ENCODE results near the gene STOM.

Gene STOM

DNA sequence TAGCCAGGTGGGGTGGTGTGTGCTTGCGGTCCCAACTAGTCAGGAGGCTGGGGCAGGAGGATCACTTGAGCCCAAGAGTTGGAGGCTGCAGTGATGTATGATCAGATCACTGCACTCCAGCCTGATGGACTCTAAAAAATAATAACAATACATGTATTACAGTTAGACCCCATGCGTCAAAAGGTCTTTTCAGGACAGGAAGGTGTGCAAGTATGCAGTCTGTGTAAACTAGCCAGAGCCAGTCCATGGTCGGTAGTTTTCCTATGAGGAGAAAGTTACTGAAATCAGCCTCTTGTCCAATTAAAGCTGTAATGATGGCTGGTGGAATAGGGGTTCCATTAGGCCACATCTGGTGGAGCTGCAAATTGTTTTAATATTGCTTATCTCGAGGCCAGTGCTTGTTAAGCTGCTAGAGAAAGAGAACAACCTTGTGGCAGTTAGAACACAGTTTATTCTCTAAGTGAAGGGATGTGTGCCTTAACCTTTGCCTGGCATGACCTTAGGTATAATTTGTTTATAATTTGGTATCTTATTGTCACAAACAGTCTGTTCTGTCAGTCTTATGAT lies 1.5 kb upstream of the STOM start:
- DNase-seq (ENCODE audit: low spot score), result no peak

DNA sequence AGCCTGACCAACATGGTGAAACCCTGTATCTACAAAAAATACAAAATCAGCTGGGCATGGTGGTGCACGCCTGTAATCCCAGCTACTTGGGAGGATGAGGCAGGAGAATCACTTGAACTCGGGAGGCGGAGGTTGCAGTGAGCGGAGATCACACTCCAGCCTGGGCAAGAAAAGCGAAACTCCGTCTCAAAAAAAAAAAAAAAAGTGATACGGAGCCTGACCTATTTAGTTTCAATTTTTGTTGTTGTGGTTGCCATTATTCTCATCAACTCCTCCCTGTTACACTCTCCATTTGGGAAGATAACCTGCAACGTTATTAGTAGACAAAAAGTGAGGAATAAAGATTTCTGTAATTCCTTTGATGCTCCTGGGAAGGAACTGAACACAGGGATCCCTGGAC lies 1.3 kb downstream of the STOM start:
- DNase-seq (ENCODE audit: low spot score), result no peak

DNA sequence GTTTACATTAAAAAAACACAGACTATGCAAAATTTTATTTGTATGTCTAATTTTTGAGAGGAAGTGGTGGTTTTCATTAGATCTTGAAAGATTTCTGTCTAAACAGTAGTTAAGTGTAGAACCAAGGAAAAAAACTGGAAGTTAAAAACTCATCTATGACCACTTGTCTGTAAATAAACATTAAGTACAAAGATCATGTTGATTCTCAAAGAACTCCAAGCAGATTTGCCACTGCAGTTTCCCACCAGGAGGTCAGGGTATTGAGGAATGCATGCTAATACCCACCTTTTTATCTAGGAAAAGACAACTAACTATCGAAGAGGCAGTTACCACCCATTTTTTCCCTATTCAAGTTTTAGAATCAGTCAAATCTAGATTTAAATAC lies 1.9 kb downstream of the STOM start:
- DNase-seq (ENCODE audit: low spot score), result no peak

DNA sequence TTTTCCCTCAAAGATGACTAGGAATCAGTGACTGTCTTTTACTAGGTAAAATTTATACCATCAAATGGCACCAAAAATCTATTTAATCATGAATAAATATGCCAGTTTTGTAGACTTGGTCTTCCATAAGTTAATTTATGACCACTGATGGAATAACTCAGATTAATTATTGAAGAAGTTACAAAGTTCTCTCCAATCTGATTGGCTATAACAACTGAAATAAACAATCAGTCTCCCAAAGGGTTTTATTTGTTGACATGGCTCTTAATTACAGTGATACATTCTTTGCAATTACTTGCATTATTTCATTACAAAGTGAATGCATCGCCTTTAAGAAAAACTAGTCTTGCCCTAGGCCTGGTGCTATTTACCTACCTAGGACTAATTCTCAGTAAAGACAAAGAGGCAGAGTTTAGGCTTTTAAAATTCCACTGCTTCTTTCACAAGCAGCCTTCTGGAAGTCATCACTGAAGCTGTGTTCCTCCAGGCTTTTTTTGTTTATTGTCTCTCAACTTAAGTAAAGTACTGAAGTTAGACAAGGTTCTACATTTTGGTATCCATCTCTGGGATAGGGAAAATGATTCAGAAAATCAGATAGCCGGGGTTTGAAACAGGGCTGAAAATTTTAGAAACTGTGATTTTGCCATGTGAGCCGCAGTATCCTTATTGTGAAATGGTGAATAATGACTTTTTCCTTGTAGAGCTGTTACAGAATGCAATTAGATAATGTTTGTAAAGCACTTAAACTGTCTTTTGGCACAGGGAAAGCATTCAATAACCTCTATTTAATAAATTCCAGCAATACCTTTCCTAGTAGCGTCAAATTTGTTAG lies 2.5 kb downstream of the STOM start:
- DNase-seq (ENCODE audit: low spot score), result no peak

DNA sequence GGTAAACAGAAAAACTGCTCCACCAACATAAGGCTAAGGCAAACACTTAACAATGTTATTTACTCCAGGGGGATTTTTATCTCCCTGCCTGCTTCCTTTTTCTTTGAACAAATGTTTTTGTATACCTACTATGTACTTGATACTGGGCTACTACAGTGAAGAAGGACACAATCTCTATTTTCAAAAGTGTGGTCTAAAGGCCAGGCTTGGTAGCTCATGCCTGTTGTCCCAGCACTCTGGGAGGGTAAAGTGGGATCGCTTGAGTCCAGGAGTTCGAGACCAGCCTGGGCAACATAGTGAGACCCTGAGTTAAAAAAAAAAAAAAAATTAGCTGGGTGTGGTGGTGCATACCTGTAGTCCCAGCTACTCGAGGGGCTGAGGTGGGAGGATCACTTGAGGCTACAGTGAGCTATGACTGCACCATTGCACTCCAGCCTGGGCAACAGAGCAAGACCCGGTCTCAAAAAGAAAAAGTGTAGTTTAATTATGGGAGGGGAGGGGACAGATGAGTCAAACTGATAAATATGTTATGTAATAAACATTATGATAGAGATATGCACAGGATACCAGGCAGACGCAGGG lies 3.3 kb downstream of the STOM start:
- DNase-seq (ENCODE audit: low spot score), result no peak

DNA sequence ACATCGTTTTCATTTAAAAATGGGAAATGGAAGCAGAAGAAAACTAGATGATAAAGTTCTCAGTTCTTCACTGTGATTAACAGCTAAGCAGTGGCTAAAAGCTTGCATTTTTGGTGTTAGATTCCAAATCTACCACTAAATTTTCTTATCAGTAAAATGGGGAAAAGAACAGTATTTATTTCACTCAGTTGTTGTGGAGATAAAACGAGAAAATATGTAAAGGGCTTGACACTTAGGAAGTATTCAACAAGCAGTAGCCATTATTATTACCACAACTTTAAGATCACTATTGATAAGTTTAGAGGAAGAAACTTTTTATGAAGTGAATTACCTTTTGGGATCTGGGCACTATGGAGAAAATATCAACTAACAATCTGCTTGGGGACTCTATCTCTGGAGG lies 4.5 kb downstream of the STOM start:
- DNase-seq (ENCODE audit: low spot score), result no peak

DNA sequence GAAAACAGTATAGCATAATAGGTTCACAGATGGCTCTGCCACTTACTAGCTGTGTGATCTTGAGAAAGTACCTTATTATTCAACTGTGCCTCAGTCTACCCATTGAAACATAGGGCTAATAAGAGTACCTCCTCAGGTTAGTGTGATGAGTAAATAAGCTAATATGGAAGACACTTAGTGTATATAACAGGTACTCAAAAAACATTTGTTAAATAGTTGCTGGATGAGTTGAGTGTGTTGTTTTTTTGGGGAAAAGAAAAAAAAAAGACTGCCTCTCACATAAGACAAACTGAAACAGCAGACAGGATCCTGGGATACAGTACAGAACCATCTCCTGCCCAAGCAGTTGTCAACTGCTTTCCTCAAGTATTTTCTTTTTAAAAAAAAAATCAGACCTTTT lies 5.2 kb downstream of the STOM start:
- DNase-seq (ENCODE audit: low spot score), result no peak

DNA sequence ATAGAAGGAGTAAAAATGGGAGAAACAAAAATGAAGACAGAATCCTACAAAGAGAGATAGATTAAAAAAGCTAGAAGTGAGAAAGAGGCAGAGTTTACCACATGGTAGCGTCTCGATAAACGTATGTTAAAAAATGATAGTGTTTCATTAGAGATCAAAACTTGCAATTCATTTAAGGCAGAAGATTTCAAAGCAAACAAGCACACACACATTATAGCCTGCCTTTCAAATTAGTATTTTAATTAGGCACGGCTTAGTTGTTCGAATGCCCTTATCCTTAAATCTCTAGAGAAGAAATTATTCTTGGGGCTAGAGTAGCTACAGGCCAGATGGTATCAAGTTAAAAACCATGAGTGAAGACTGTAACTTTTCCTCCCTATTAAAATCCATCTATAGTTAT lies 6.0 kb downstream of the STOM start:
- DNase-seq (ENCODE audit: low spot score), result no peak

DNA sequence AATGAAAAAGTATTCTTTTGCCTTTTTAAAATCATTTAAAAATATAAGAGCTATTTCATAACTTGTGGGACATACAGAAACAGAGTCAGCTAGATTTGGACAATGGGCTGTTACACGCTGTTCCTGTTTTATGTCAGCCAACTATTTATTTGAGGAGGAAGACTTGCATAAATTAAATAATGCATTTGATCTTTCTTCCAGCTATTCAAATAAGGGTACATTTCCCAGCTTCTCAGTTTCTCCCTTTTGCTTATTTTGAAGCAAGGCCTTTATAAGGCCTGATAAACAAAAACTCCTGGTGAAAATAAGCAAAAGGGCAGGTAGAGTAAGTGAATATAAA lies 6.5 kb downstream of the STOM start:
- DNase-seq (ENCODE audit: low spot score), result no peak

DNA sequence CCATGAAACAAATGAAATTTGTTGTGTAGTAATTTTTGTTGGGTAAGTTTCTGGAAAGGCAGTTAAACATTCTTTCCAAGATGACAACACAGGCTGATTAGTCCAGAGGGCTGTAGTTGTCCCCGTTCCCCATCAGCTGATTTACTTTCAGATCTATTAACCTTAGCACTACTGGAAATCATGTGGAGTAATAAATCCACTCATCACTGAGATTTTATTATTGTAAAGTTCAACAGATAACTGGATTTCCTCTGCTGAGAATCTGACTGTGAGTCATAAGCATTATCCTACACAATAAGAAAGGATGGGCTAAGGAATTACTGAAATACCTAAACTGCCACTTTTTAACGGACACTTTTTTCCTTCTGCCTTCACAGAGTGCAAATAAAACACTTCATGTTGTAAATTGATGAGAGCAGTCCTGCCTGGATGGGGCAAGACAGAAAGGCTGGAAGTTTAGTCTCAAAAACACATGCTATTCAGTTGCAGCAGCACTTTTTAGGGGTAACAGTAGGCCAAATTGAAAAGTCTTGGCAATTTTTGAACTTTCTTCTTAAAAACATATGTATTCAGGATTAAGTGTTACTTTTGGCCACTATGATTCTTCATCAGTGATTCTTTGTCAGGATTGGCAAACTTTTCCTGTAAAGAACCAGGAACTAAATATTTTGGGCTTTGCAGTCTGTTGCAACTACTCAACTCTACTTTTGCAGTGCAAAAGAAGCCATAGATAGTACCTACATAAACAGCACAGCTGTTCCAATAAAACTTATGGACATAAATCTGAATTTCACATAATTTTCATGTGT lies 7.0 kb downstream of the STOM start:
- no peak for DNase-seq (ENCODE audit: low spot score)

DNA sequence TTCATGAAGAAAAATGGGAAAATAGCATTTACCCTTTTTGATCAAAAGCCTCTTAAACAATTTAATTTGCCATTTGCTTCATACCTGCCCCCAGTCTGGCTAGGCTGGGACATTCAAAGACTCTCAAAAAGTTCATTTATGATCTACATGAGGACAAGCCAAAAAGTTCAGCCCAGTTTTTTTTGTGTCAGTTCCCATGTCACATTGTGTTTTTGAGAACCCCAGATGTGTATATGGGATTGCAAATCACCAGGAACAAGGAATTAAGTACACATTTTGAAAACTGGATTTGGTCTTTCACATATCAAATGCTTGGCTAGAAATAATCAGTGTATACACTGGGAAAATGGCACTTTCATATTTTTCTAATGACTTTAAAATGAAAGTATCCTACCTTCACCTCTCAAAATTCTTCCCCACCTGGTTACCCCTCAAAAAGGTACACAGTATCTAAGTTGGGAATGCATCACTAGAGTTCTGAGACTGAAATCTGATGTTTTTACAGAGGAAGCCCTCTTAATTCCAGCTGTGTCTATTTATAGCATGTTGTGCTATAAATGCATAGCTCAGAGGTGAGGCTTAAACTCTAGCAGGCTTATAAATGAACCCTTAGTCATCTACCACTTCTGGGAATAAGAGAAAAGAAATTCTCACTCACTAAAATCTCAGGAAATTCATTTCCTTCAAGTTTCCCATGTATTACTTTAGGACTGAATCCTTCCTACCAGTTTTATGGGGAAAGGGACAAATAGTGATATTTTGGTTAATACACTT lies 9.3 kb downstream of the STOM start:
- no peak for DNase-seq (ENCODE audit: low spot score)

DNA sequence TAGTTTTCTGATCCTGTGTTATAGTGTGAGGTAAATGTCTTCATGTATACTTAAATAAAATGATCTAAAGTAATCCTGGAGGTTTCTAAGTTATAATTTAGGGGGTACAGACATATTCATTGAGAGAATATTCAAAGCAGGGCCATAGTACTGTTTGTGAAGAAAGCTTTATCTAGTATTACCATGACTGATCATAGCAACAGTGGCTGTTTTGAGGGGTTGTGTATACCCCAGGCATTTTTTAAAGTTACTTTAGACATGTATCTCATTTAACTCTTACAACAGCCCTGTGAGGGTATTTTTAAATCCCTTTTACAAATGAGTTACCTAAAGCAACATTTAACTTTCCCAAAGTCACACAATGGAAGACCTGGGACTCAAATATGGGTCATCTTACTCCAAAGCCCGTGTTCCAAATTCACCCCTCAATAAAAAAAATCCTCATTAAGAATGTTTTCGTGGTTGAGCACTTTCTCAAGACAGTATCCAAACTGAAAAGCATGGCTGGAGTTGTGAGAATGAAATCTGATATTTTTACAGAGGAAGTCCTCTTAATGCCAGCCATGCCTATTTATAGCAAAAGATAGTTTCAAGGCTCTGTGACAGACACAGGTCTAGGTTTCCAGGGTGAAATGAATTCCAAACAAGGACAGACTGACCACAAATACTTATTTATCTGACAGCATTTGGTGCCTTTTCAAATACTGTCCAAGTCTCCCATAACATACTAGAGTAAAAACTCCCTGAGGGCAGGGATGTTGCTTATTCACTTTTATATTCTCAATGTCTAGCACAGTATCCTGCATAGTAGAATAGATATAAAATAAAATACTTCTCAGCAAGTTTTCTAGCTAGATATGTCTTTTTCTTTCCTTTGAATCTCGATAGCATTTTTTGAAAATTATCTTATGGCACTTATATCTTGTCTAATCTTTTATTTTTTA lies 10.4 kb downstream of the STOM start:
- DNase-seq (ENCODE audit: low spot score), result no peak

DNA sequence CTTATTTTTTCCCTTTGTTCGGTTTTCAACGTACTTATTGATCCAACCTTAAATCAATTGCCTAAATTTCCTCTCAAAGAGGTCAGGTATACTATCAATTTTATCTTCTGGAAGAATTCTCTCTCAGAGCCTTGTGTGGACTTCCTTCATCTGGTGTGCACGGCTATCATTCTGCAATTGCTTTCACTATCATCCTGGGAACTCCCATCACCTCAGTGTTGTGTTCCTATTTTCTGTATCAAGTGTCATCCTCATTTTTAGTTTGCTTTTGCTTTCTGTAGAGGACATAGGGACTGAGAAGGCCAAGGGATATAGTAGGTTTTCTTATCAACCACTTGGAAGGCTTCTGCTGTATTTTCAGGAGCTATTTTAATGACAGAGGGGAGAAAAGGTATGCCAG lies 11.3 kb downstream of the STOM start:
- no peak for DNase-seq (ENCODE audit: low spot score)

DNA sequence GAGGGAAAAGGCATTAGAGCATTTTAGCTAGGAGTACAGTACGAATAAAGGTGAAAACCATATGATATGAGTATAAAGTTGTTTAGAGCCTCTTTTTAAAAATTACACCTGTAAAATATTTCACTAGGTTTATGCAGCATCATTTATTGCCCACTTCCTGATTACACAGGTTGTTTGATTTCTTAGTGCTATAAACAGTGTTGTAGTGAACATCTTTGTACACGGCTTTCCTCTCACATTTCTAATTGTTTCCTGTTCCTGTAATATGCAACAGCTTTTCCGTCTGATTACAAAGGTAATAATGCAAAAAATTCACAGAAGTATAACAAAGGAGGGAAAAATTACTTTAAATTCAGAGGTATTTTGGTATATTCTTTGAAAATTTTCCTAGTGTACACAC lies 13.0 kb downstream of the STOM start:
- no peak for DNase-seq (ENCODE audit: low spot score)

DNA sequence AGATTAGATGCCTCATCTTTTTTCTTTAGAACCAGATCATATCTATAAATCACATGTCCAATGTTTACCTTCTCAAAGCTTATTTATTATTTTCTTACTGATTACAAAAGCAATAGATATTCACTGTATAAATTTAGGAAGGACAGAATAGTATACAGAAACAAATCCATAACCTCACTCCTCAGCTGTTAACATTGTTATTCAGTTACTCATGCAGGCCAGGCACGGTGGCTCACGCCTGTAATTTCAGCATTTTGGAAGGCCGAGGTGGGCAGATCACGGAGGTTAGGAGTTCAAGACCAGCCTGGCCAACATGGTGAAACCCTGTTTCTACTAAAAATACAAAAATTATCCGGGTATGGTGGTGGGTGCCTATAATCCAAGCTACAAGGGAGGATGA lies 15.3 kb downstream of the STOM start:
- DNase-seq (ENCODE audit: low spot score), result no peak

DNA sequence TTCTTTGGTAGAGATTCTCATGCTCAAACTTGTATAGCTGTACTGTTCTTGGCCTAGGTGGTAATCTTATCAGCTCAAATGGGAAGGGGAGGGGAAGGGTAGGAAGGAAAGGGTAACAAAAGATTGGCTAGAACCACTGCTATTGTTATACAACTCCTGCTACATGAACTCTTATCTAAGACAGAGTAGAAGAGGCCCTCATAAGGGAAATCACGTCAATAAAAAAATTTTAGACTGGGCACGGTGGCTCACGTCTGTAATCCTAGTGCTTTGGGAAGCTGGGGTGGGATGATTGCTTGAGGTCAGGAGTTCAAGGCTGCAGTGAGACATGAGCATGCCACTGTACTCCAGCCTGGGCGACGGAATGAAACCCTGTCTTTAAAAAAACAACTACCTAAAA lies 15.9 kb downstream of the STOM start:
- no peak for DNase-seq (ENCODE audit: low spot score)

DNA sequence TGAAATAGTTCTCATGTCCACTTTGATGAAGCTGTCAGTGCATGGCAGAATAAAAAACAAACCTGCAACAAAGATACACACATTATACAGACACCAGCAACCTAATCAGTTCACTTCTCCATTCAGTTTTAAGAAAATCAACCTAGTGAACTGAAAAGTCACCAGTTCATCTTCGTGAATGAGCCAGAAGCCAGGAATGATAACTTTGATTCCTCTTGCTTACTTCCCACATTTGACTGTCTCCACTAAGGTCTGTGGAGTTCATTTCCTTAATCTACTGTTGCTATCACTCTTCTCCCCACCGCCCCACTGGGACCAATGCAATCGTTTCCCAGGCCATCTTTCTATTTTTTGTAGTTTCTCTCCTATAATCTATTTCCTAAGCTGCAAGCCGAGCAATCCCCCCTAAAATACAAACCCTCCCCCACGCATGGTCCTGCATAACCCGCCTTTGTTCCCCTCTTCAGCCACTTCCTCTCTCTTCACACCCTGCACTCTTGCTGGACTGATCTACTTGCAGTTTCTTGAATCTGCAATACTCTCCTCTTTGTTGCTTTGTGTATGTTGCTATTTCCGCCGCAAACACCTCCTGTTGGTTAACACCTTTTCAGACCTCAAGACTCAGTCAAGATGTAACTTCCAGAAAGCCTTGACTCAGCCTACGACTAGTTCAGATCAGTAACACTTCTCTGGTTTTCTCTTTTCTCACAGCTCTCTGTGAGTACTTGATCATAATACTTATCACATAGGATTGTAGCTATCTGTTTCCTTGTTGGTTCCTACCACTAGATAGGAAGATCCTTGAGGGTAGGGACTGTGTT lies 16.6 kb downstream of the STOM start:
- DNase-seq (ENCODE audit: low spot score), result no peak

DNA sequence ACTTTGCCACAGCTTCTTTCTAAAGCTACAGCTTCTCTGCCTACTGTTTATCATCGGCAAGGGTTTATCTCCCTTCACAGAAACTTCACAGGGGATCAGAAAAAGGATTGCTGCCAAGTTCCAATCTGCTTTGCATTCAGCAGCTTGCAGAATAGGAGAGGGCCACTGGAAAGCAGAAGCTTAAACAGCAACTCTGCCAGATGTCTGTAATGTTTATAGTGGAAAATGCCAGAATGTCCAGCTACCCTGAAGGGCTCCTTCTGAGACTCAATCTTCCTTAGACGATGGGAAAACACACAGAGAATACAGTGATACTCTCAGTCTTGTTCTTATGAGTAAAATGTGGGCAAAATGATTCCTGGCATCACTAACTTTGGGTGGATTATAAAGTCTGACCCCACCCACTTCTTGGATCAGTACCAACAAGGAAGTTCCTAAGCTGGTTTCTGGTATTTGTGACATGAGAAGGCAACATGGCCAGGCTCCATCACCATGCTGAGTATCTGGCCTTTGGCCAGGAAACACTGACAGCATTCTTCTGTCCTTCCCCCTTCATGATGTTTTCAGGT lies 19.0 kb downstream of the STOM start:
- no peak for DNase-seq (ENCODE audit: low spot score)

DNA sequence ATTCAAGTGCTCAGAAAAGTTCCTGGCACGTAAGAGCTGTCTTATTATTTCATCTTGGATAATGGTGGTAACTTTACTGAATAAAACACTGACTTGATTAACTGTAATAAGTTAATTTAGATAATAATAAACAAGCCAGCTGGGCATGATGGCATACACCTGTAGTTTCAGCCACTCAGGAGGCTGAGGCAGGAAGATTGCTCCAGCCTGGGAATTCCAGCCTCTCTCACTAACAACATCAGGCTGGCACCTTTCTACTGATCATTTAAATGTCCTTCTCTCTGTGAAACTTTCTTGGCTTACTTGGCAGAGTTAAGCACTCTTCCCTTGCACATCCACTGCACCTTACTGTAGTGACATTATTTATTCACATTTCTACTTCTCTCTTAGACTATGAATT lies 20.0 kb downstream of the STOM start:
- DNase-seq (ENCODE audit: low spot score), result no peak

DNA sequence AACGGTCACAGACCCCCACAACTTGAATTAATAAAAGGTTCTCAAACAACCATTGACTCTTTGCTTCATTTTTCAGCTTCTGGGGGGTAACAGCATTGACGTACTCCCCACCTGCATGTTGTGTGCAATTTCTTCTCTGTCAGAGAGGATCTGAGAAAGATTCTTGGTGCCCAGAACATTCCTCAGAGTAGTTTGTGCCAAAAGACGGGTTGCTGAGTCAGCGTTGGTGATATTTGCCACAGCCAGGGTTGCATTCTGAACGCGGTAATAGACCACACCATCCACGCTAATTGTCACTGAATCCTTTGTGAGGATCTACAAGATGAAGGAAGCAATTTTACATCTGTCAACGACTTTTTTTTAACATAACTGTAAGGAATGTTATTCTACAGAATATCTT lies 21.0 kb downstream of the STOM start:
- no peak for DNase-seq (ENCODE audit: low spot score)
